NCI-H226 (cell line): ENCODE measurements around the gene ATXN1.
A peak's percentile ranks its signal among the peaks of the same experiment; 100 is the strongest.

ENCODE experiments used
- DNase-seq: peaks from one replicate; pipeline ENCODE4 v3.0.0-alpha.2; 2015

The ATXN1 gene

DNA sequence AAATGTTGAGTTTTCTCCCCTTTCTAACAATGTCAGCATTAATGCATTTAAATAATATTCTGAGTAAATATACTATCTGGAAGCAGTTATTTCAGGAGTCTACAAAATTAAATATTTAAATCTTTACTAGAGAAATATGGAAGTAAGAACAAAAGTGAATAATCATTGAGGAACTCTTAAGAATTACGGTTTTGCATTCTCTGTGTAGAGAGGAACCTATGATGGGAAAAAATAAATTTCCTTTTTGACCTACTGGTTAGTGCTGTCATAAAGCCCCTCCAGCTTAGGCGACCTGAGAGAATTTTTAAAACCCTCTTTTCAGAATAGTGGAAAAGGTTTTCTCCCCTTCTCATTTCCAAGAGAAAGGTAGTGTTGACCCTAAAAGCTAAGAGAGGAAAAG lies 64.8 kb downstream of the ATXN1 start:
- DNase-seq = no peak

DNA sequence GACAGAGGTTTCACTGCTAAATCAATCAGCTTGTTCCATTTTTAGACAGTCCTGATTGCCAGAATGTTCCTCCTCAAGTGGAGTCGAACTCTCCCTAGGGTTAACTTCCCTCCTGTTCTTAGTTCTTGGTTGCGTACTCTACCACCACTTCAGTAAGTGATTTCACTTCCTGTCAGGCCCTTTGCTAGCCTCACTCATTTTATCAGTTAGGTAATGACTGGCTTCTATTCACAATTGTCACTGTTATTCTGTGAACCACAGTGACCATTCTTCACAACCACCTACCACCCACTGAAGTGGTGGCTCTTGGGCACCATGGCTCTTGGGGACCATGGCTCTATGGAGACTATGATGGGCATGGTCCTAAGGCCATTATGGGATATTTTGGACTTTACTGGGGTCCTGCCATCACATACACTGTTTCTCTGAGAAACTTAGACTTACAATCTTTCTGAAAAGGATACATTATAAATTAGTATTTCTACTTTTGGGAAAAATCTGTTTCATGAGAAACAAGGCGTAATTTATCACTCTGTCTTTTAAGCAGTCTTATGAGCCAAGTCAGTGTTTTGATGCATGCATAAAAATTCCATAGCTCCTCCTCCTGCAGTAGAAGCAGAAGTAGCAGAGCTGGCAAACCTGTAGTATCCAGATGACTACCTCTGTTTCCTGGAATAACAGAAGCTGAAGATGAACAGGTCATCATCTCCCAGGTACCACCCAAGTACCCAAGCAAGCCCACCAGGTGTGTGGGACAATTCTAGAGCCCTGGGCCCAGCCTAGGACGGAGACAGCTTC lies 66.3 kb downstream of the ATXN1 start:
- DNase-seq = no peak

GRCh38 chr6:16691324-16691723 lies 69.9 kb downstream of the ATXN1 start:
- DNase-seq = no peak

GRCh38 chr6:16690608-16691142 lies 70.6 kb downstream of the ATXN1 start:
- peak; percentile 70 for DNase-seq

DNA sequence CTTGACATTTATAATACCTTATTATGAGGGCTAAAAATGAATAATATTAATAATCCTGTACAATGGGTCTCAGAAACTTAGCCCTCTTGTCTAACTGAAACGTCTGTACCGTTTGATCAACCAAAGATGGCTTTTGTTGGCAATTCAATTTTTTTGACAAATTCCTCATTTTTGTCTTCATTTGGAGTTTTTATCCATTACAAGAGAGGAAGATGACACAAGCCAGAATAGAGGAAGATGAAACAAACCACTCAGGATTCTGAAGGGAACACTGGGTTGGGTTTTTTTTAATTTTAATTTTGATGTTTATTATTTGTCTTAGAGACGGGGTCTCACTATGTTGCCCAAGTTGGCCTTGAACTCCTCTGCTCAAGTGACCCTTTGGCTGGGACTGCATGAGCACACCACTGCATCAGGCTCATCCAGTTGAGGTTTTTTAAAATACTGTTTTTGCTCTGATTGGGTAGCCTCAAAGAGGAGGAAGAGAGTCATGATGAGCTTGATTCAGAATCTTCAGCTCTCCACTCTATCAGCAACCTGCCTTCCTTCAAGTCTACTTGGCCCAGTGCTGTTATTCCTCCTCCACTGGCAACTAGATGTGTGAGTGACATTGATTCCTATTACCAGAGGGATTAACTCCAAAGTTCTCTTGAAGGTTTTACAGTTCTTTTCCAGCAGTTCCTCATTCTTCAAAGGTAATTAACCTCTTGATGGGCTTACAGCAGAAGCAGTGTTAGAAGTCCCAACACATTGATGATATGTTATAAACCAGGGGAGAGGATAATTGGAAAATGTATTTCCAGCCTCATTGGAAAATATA lies 71.3 kb downstream of the ATXN1 start:
- peak; percentile 23 for DNase-seq

GRCh38 chr6:16688984-16689636 lies 72.2 kb downstream of the ATXN1 start:
- peak; percentile 87 for DNase-seq

DNA sequence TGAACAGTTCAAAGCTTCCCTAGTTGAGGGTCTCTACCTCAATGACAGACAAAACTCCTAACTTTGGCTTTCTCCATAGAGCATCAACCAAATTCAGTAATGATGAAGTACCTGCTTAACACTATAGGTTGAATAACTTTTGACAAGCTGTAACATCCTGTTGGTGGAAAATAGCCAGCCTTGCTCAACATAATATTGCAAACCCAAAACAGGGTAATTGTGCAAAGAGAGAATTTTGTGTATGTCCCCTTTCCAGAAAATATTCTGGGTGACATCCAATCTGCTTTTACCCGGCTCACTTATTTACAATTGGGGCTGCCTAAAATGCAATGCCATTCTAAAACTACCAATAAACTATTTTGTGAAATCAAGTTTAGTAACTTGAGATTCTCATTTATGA lies 72.8 kb downstream of the ATXN1 start:
- no peak for DNase-seq

DNA sequence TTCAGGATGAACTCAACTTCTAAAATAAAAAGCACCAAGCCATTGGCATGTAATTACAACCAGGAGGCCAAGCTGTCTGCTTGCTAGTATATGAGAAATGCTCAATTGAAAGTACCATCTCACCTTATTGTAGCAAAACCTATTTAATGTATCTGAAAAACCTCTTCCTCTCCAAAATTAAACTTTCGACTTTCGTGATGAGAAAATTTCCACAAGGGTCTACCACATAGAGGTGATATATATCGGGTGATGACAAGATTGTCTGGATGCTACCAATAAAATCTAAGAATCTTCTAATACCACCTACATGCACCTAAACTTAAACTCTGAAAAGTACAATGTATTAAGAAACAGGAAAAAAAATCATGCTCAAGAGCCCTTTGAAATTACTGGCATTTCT lies 74.2 kb downstream of the ATXN1 start:
- no peak for DNase-seq

- DNase-seq = peak; percentile 64
Observed at GRCh38 chr6:16684896-16685554, 76.2 kb downstream of the ATXN1 start.

- DNase-seq = no peak
Observed at GRCh38 chr6:16684195-16684689, 77.0 kb downstream of the ATXN1 start.

GRCh38 chr6:16683641-16684194 lies 77.5 kb downstream of the ATXN1 start:
- peak; percentile 63 for DNase-seq

- peak; percentile 87 for DNase-seq
Observed at GRCh38 chr6:16681260-16681873, 79.9 kb downstream of the ATXN1 start.

DNA sequence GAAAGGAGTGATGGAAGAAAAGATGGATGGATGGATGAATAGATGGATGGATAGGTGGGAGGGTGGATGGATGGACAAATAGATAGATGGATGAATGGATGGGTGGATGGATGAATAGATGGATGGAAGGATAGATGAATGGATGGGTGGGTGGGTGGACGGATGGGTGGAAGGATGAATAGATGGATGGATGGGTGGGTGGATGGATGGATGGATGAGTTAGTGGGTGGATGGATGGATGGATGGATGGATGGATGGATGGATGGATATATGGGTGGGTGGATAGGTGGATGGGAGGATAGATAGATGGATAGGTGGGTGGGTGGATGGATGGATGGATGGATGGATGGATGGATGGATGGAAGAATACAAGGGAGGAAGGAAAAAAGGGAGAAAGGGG lies 82.2 kb downstream of the ATXN1 start:
- no peak for DNase-seq

GRCh38 chr6:16677458-16677857 lies 83.8 kb downstream of the ATXN1 start:
- no peak for DNase-seq

GRCh38 chr6:16676978-16677377 lies 84.3 kb downstream of the ATXN1 start:
- no peak for DNase-seq

GRCh38 chr6:16676376-16676775 lies 84.9 kb downstream of the ATXN1 start:
- no peak for DNase-seq

DNA sequence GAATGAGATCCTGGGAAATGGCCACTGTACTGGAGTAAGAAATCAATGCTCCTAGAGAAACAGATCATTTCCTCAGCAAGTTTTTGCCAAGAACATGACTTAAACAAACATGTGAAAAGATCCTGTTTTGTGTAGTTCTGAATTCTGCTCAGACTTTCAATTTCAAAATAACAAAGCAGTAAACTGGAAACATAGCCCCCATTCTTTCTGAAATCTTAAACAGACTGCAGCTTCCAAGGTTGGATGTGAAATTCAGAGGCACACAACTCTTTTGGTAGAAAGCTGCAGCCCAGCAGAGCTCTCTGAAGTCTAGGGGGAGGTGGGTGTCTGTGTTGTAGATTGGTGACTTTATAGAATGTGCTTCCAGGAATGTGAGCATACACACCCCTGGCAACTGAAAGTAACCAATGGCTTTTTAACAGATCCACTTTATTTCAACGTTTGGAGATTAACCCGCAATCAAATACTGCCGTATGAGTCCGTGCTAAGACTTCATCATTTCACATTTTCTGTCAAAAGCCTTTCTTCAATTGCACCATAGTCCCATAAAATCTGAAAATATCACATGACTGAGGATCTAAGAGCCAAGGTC lies 86.4 kb downstream of the ATXN1 start:
- DNase-seq = no peak

GRCh38 chr6:16673011-16673797 lies 88.1 kb downstream of the ATXN1 start:
- DNase-seq = no peak

- no peak for DNase-seq
Observed at GRCh38 chr6:16671302-16672289, 89.7 kb downstream of the ATXN1 start.
